Measurements from ENCODE around the gene MICU1. TPM values are rescaled to one million over a fixed set of nuclear protein-coding genes. Genes with fewer than 3 reads are reported as not detected.
A peak's percentile ranks its signal among the peaks of the same experiment; 100 is the strongest.
"Not testable (repeated sequence)": the region's sequence is repeated elsewhere in the genome, so short reads cannot be mapped to it uniquely, and the experiment has no call there.

The MICU1 gene
- total RNA-seq = 42.3 and 48.0 TPM in 2 replicates
- polyA plus RNA-seq = 23.7 and 27.5 TPM in 2 replicates
- 32.4 and 36.9 TPM in 2 replicates for polyA plus RNA-seq (2011; cell fraction: cytosol; rRNA removed)
- polyA plus RNA-seq (2011; cell fraction: nucleus; rRNA removed) = 18.9 and 21.2 TPM in 2 replicates
- polyA plus RNA-seq (2012) = 45.1 and 47.3 TPM in 2 replicates
- polyA minus RNA-seq = 39.0 and 52.1 TPM in 2 replicates
- polyA minus RNA-seq (2011; cell fraction: cytosol; rRNA and poly(A)+ RNA removed) = 11.5 TPM
- 18.1 and 29.5 TPM in 2 replicates for polyA minus RNA-seq (2011; cell fraction: nucleus; rRNA and poly(A)+ RNA removed)
- Bru-seq, nascent RNA = percentile 73 among the genes with signal in this experiment
- BruChase-seq, experiment 1, labeled RNA remaining after a 6-hour chase = percentile 61 among the genes with signal in this experiment
- percentile 57 among the genes with signal in this experiment for BruChase-seq, experiment 2, labeled RNA remaining after a 2-hour chase
- long read RNA-seq, transcript MICU1-201 (12 exons, 2,383 nt) = major isoform, 101 of 120 reads
- long read RNA-seq, partial matches to known transcripts = 8 of 120 reads
- long read RNA-seq, other reads (novel, unspliced or antisense) = 9 of 120 reads

GRCh38 chr10:72625608-72626443, at the start of gene MICU1:
TSS of gene MICU1 (minus strand) at chr10:72626079. CDS start at chr10:72566793, 59,286 bp downstream.
- Histone ChIP-seq H3K9me3 (replicated peaks; ENCODE audit: control insufficient read depth, insufficient read depth, low read length) (no peaks in the 10 kb centered on the region), H3K27ac (ENCODE audit: insufficient read depth, low read depth, low read length) (peak within 1 kb of the TSS; percentile 61), H3K4me3 (replicated peaks in 1 of 3; ENCODE audit: insufficient read depth in 1 of 3, low read depth in 1 of 3, low read length in 3 of 3) (peak within 1 kb of the TSS; percentile 60 to 92 (median 83)), H2AFZ (ENCODE audit: low read depth, low read length) (peak within 1 kb of the TSS; percentile 93), H3K9me1 (replicated peaks; ENCODE audit: control insufficient read depth, extremely low read depth, insufficient read depth, low read length) (no peaks in the 10 kb centered on the region), H3K9ac (replicated peaks; ENCODE audit: extremely low read depth, insufficient read depth, low read length) (peak within 1 kb of the TSS; percentile 89), H3K36me3 (ENCODE audit: control insufficient read depth in 2 of 2, extremely low read depth in 1 of 2, insufficient read depth in 2 of 2, low read length in 2 of 2) (no peaks in the 10 kb centered on the region), H4K20me1 (replicated peaks; ENCODE audit: control insufficient read depth, extremely low read depth, insufficient read depth, low read length) (no peaks in the 10 kb centered on the region), H3K4me1 (ENCODE audit: control insufficient read depth, extremely low read depth, insufficient read depth, low read length) (peaks cover 11% of the 10 kb centered on the region), H3K4me2 (ENCODE audit: insufficient read depth, low read length) (peak within 1 kb of the TSS; percentile 97), H3K27me3 (ENCODE audit: control insufficient read depth in 2 of 2, insufficient read depth in 2 of 2, low read length in 2 of 2) (no peaks in the 10 kb centered on the region), H3K79me2 (ENCODE audit: control insufficient read depth, insufficient read depth, low read length) (peaks cover 11% of the 10 kb centered on the region)
- ChIA-PET POLR2A (interaction anchor here (0.6 to 2.0 kb wide), 2 partner anchors 16 to 67 kb away, joined by 3 to 12 read pairs; partner anchors contain the start of gene MCU), CTCF (interaction anchor here (0.8 to 2.1 kb wide), 9 partner anchors 9 to 435 kb away, joined by 3 to 16 read pairs (median 5); partner anchors contain the start of gene MCU)
- no peak for TF ChIP-seq FOS (IDR thresholded peaks at IDR 0.05; ENCODE audit: borderline replicate concordance, insufficient read depth, low read length)
- peak; percentile 82 for TF ChIP-seq POLR2A (IDR thresholded peaks at IDR 0.05; ENCODE audit: low read depth, low read length)
- TF ChIP-seq POLR2AphosphoS5 (IDR thresholded peaks at IDR 0.05; ENCODE audit: insufficient read depth, low read depth, low read length) = peak; percentile 70
- TF ChIP-seq MAX (IDR thresholded peaks at IDR 0.05; ENCODE audit: insufficient read depth, insufficient read length) = peak; percentile 78
- intact Hi-C loops (cut with micrococcal nuclease) (loop anchor here (1.0 to 5.0 kb wide), 3 partner anchors 66 to 261 kb away; partner anchors contain the start of gene MCU), dilution Hi-C loops (cut with MboI; ENCODE audit: extremely low pct_ligation_motif_present, low sequenced_read_pairs) (no loop called here)
- peak; percentile 91 for FAIRE-seq
- peak; percentile 97 for DNase-seq (ENCODE audit: low read depth, low spot score)
- BruUV-seq (replicated peaks) = TSS peak; percentile 71

GRCh38 chr10:72674174-72674573, 48.3 kb upstream of the MICU1 start:
- POLR2A ChIA-PET = interaction anchor here (0.7 kb wide), 1 partner anchor 35 kb away, joined by 4 read pairs; no protein-coding TSS in a partner anchor
- H3K79me2 ChIP-seq (ENCODE audit: control insufficient read depth, insufficient read depth, low read length); H3K9me3 ChIP-seq (replicated peaks; ENCODE audit: control insufficient read depth, insufficient read depth, low read length); CTCF ChIA-PET; H4K20me1 ChIP-seq (replicated peaks; ENCODE audit: control insufficient read depth, extremely low read depth, insufficient read depth, low read length); FAIRE-seq; H3K36me3 ChIP-seq (ENCODE audit: control insufficient read depth in 2 of 2, extremely low read depth in 1 of 2, insufficient read depth in 2 of 2, low read length in 2 of 2); H3K27me3 ChIP-seq (ENCODE audit: control insufficient read depth in 2 of 2, insufficient read depth in 2 of 2, low read length in 2 of 2); H3K4me1 ChIP-seq (ENCODE audit: control insufficient read depth, extremely low read depth, insufficient read depth, low read length); H3K4me3 ChIP-seq (replicated peaks in 1 of 3; ENCODE audit: insufficient read depth in 1 of 3, low read depth in 1 of 3, low read length in 3 of 3); BruUV-seq (replicated peaks); H3K4me2 ChIP-seq (ENCODE audit: insufficient read depth, low read length); H2AFZ ChIP-seq (ENCODE audit: low read depth, low read length); H3K27ac ChIP-seq (ENCODE audit: insufficient read depth, low read depth, low read length); intact Hi-C loops (cut with micrococcal nuclease); dilution Hi-C loops (cut with MboI; ENCODE audit: extremely low pct_ligation_motif_present, low sequenced_read_pairs); H3K9ac ChIP-seq (replicated peaks; ENCODE audit: extremely low read depth, insufficient read depth, low read length); DNase-seq (ENCODE audit: low read depth, low spot score); H3K9me1 ChIP-seq (replicated peaks; ENCODE audit: control insufficient read depth, extremely low read depth, insufficient read depth, low read length): not testable (repeated sequence)

All from endothelial cell of umbilical vein (primary cell).